GM23248 (cell line): ENCODE measurements around the gene SLC6A5.

Experiments
- EZH2 ChIP-seq: fragments of 200-600 bp; sonication (generic); IDR thresholded peaks from 2 replicates; pipeline ENCODE4 v1.6.1; 2018; ENCODE audit warnings: antibody characterized with exemption, mild to moderate bottlenecking; ENCODE audit not compliant: insufficient read depth, poor library complexity, severe bottlenecking
- EZH2phosphoT487 ChIP-seq: fragments of 200-600 bp; sonication (generic); IDR thresholded peaks from 2 replicates; pipeline ENCODE4 v1.6.1; 2018; ENCODE audit warnings: antibody characterized with exemption, moderate library complexity, mild to moderate bottlenecking, low read depth; ENCODE audit not compliant: insufficient read depth

- no peak for TF ChIP-seq EZH2
- TF ChIP-seq EZH2phosphoT487 = no peak
Observed at GRCh38 chr11:20561915-20562314, 37.5 kb upstream of the SLC6A5 start.
